SK-N-SH (cell line): ENCODE data around the gene IL4. TPM values are rescaled to one million over a fixed set of nuclear protein-coding genes. Genes with fewer than 3 reads are reported as not detected.

Experiments
- CHD2 ChIP-seq: fragments of 150-350 bp; IDR thresholded peaks from 2 replicates; pipeline ENCODE4 v1.6.1; 2018; ENCODE audit warnings: low read length; ENCODE audit not compliant: partially characterized antibody
- ELF1 ChIP-seq: IDR thresholded peaks from 2 replicates; pipeline ENCODE4 v1.4.0; 2012
- EP300 ChIP-seq, 2 experiments: IDR thresholded peaks; 2 replicates each; pipeline versions ENCODE4 v1.4.0 to v1.6.1; 2012; ENCODE audit warnings: borderline replicate concordance in 1 of 2, low read depth in 1 of 2, low read length in 1 of 2
- GATA2 ChIP-seq: sonication (generic); formaldehyde crosslinking; IDR thresholded peaks from 2 replicates; pipeline ENCODE4 v1.5.0; 2020; ENCODE audit warnings: mild to moderate bottlenecking, missing genetic modification reagents
- MEF2A ChIP-seq: IDR thresholded peaks from 2 replicates; pipeline ENCODE4 v1.4.0; 2012; ENCODE audit warnings: low read depth, borderline replicate concordance
- MXI1 ChIP-seq: IDR thresholded peaks from 2 replicates; pipeline ENCODE4 v1.6.1; 2012; ENCODE audit warnings: mild to moderate bottlenecking, low read depth, low read length, improper control_type of control experiment
- NFIC ChIP-seq: IDR thresholded peaks from 2 replicates; pipeline ENCODE4 v1.4.0; 2012; ENCODE audit warnings: borderline replicate concordance
- RCOR1 ChIP-seq: fragments of 150-350 bp; IDR thresholded peaks from 2 replicates; pipeline ENCODE4 v1.6.1; 2017; ENCODE audit warnings: antibody characterized with exemption, low read length
- RFX5 ChIP-seq: IDR thresholded peaks from 2 replicates; pipeline ENCODE4 v1.6.1; 2012; ENCODE audit warnings: mild to moderate bottlenecking, improper control_type of control experiment, low read length
- RXRA ChIP-seq: IDR thresholded peaks from 2 replicates; pipeline ENCODE4 v1.4.0; 2012; ENCODE audit warnings: low read depth, mild to moderate bottlenecking, borderline replicate concordance
- SIN3A ChIP-seq: IDR thresholded peaks from 2 replicates; pipeline ENCODE4 v1.6.1; 2012; ENCODE audit warnings: low read depth, mild to moderate bottlenecking, low read length, moderate library complexity, borderline replicate concordance
- SMC3 ChIP-seq: IDR thresholded peaks from 2 replicates; pipeline ENCODE4 v1.6.1; 2012; ENCODE audit warnings: low read depth, low read length, improper control_type of control experiment
- YY1 ChIP-seq: IDR thresholded peaks from 2 replicates; pipeline ENCODE4 v1.4.0; 2012; ENCODE audit warnings: low read depth, mild to moderate bottlenecking
- polyA plus RNA-seq, 3 experiments: library from polyadenylated mRNA; depleted of rRNA; stranded (reverse); fragments of >200 nt; gene quantifications; 2 replicates each; pipeline ENCODE4 v1.2.3, GENCODE V29; 2012
- TF ChIP-seq, protein P1 (sequence below): IDR thresholded peaks from 2 replicates; pipeline ENCODE4 v1.4.0; 2012; ENCODE audit warnings: low read depth
- TF ChIP-seq, protein P2 (sequence below): IDR thresholded peaks from 2 replicates; pipeline ENCODE4 v1.4.0; 2012; ENCODE audit warnings: low read depth, borderline replicate concordance
- TF ChIP-seq, protein P3 (sequence below): fragments of 200-600 bp; sonication (generic); IDR thresholded peaks from 2 replicates; pipeline ENCODE4 v1.6.1; 2017; ENCODE audit warnings: antibody characterized with exemption, mild to moderate bottlenecking, moderate library complexity
- TF ChIP-seq, protein P4 (sequence below): fragments of 150-350 bp; IDR thresholded peaks from 2 replicates; pipeline ENCODE4 v1.6.1; 2016; ENCODE audit warnings: mild to moderate bottlenecking, low read depth, low read length
- TF ChIP-seq, protein P5 (sequence below): fragments of 150-350 bp; IDR thresholded peaks from 2 replicates; pipeline ENCODE4 v1.6.1; 2017; ENCODE audit warnings: antibody characterized with exemption, low read length, low read depth, borderline replicate concordance

IL4 gene
- polyA plus RNA-seq, 1 of the 3 experiments (the other 2 are of a cell fraction) = not detected

DNA sequence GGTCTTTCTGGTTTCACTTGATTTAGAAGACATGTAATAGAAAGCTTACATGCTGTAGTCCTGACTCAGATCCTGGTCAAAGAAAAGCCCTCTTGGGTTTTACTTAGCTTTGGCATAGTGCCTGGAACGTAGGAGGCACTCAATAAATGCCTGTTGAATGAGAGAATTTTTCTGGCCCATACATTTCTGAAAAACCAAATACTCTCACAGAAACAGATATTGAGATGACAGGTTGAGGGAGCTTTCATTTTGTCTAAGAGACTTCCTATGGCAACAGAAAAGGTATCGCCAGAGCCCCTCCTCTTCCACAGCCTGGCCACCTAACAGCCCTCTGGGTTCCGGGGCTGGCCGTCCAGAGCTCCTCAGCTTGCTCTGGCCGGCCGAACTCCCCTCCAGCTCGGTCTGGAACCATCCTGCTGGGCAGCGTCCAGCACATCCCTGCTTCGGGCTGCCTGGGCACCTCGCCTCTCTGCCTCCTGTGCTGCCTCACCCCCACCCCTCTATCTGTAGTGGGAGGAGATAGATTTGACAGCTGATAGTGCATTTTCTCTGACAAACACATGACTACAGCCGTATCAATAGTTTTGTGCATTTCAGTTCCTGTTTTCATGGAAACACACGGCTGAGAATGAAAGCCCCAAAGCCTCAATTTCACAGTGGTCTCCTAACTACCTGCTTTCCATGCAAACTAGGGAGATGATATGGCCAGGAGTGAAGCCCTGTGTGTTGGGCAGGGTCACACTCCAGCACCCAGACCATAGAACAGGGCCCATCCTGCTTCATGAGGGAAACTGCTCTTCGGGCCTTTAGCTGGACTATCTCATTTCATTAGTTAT lies 1.1 kb downstream of the IL4 start (continued):
- TF ChIP-seq, protein P1, sequence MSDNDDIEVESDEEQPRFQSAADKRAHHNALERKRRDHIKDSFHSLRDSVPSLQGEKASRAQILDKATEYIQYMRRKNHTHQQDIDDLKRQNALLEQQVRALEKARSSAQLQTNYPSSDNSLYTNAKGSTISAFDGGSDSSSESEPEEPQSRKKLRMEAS = no peak; the same call in 1 of the 2 replicates
- TF ChIP-seq, protein P2, sequence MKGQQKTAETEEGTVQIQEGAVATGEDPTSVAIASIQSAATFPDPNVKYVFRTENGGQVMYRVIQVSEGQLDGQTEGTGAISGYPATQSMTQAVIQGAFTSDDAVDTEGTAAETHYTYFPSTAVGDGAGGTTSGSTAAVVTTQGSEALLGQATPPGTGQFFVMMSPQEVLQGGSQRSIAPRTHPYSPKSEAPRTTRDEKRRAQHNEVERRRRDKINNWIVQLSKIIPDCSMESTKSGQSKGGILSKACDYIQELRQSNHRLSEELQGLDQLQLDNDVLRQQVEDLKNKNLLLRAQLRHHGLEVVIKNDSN = no peak
- TF ChIP-seq, protein P3, sequence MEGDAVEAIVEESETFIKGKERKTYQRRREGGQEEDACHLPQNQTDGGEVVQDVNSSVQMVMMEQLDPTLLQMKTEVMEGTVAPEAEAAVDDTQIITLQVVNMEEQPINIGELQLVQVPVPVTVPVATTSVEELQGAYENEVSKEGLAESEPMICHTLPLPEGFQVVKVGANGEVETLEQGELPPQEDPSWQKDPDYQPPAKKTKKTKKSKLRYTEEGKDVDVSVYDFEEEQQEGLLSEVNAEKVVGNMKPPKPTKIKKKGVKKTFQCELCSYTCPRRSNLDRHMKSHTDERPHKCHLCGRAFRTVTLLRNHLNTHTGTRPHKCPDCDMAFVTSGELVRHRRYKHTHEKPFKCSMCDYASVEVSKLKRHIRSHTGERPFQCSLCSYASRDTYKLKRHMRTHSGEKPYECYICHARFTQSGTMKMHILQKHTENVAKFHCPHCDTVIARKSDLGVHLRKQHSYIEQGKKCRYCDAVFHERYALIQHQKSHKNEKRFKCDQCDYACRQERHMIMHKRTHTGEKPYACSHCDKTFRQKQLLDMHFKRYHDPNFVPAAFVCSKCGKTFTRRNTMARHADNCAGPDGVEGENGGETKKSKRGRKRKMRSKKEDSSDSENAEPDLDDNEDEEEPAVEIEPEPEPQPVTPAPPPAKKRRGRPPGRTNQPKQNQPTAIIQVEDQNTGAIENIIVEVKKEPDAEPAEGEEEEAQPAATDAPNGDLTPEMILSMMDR = no peak
- TF ChIP-seq RXRA (no peak), CHD2 (no peak), MEF2A (no peak; the same call in 1 of the 2 replicates), EP300 (IDR thresholded peaks at IDR 0.05; ENCODE audit: borderline replicate concordance in 1 of 2, low read depth in 1 of 2, low read length in 1 of 2) (no peak), ELF1 (peak; percentile 12; the same call in 1 of the 2 replicates), MXI1 (no peak), YY1 (no peak), GATA2 (CRISPR knock-in tag) (no peak), NFIC (peak; percentile 88), RCOR1 (no peak), SMC3 (no peak), RFX5 (no peak), SIN3A (0 out of 2 replicates have a peak, but pooled peaks have one; percentile 13)
- TF ChIP-seq, protein P4, sequence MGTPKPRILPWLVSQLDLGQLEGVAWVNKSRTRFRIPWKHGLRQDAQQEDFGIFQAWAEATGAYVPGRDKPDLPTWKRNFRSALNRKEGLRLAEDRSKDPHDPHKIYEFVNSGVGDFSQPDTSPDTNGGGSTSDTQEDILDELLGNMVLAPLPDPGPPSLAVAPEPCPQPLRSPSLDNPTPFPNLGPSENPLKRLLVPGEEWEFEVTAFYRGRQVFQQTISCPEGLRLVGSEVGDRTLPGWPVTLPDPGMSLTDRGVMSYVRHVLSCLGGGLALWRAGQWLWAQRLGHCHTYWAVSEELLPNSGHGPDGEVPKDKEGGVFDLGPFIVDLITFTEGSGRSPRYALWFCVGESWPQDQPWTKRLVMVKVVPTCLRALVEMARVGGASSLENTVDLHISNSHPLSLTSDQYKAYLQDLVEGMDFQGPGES = no peak
- TF ChIP-seq, protein P5, sequence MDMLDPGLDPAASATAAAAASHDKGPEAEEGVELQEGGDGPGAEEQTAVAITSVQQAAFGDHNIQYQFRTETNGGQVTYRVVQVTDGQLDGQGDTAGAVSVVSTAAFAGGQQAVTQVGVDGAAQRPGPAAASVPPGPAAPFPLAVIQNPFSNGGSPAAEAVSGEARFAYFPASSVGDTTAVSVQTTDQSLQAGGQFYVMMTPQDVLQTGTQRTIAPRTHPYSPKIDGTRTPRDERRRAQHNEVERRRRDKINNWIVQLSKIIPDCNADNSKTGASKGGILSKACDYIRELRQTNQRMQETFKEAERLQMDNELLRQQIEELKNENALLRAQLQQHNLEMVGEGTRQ = no peak
